NCI-H526 treated with DMSO at 0.1 percent for 48 hours (cell line): Measurements from ENCODE around the gene DAW1.
"Not testable (repeated sequence)": the region's sequence is repeated elsewhere in the genome, so short reads cannot be mapped to it uniquely, and the experiment has no call there.

Experiments used
- DNase-seq: peaks from one replicate; lab custom pipeline; 2025; lab: John Stamatoyannopoulos, UW

The DAW1 gene, protein sequence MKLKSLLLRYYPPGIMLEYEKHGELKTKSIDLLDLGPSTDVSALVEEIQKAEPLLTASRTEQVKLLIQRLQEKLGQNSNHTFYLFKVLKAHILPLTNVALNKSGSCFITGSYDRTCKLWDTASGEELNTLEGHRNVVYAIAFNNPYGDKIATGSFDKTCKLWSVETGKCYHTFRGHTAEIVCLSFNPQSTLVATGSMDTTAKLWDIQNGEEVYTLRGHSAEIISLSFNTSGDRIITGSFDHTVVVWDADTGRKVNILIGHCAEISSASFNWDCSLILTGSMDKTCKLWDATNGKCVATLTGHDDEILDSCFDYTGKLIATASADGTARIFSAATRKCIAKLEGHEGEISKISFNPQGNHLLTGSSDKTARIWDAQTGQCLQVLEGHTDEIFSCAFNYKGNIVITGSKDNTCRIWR

GRCh38 chr2:227871375-227871791, at the start of gene DAW1:
DAW1 (plus strand) TSS chr2:227871631; CDS start chr2:227871690, 59 bp downstream.
- no peak for DNase-seq

DNA sequence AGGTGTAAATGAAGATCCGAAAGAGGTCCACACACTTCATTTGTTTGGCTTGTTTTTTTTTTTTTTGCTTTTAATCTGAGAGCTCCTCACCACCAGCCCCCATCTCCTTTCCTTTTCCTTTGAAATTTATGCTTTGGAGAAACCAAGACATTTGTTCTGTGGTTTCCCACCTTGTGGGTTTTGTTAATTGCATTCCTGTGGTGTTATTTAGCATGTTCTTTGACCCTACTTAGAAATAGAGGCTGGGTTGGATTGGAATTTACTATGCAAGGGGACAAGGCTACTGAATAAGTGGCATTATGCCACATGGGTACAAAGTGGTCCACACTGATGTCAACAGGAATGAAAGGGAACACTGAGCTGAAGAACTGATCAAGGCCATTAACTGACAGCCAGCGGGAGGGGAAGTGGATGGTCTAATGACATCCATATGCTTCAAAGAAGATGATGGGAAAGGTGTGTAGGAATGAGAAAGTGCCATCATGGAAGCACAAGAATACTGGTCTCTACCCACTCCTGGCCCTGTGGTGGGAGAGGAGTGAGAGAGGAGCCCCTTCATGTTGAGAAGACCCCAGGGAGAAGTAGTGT, 48.9 kb upstream of the DAW1 start:
- no peak for DNase-seq

DNA sequence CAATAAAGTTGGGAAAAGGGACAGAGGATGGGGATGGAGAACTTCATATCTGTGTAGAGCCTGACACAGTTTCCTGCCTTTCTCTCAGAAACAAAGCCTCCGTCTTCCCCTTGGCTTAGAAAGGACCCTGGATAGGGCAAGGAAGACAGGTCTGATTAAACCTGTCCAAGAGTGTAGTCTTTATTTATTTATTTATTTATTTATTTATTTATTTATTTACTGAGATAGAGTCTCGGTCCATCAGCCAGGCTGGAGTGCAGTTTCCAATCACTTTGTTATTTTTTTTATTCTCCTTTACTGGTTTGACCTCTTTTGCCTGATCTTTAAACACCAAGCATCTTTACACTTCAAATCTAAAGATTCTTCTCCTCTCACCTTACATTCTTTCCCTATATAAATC, 47.5 kb upstream of the DAW1 start:
- DNase-seq = no peak

- DNase-seq = no peak
Observed at GRCh38 chr2:227824711-227825110, 46.7 kb upstream of the DAW1 start.

DNA sequence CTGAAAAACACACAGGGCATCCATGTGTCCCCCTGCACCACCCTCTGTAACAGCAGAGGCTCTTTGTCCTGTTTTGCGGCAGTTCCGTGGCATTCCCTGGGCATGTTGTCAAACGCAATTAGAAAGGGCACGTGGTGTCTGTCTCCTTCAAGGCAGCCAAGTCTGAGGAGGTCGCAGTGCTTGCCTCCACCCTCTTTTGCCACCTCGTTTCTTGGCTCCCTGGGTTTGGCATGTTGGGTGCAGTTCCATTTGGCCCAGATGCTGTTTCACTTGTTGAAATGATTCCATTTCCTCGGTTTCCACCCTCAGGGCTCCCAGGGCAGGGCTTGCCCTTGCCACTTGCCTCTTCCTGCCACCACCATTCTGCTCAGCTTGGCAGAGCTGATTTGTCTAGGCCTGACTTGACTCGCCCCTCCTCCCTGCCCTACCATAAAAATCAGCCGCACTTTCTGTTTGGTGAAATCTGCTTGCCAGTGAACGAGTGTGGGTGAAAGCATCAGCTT, 45.4 kb upstream of the DAW1 start:
- DNase-seq = no peak

DNA sequence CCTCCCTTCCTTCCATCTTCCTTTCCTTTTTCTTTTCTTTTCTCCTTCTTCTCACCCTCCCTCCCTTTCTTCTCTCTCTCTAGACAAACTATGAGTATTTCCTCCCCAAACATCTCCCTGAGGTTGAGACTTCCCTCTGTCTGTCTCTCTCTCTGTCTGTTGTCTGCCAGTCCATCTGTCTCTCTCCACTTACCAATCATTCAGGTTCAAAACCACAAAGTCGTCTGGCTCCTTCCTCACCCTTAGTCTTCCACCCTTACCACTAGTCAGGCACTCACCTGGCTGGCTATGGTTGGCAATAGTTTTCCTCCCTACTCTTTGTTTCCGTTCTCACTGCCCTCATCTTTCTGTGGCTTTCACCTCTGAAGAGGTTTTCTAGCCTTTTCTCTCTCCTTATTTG, 44.9 kb upstream of the DAW1 start:
- no peak for DNase-seq

DNA sequence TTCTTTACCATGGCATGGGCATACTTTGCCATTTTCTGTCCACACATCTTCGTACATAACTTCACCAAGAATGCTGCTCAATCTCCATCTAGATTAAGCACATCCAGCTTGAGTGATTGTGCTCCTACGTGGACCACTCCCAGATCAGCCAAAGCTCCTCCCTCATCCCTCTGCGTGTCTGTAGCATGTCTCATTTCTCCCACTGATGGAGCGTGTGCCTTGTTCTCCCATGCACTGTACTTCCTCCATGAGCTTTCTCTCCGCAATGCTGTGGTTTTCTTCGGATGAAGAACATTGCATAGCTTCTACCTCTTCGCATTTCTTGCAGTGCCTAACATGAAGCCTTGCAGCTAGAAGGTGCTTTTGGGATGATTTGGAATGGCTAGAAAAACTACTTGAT, 44.3 kb upstream of the DAW1 start:
- no peak for DNase-seq

DNA sequence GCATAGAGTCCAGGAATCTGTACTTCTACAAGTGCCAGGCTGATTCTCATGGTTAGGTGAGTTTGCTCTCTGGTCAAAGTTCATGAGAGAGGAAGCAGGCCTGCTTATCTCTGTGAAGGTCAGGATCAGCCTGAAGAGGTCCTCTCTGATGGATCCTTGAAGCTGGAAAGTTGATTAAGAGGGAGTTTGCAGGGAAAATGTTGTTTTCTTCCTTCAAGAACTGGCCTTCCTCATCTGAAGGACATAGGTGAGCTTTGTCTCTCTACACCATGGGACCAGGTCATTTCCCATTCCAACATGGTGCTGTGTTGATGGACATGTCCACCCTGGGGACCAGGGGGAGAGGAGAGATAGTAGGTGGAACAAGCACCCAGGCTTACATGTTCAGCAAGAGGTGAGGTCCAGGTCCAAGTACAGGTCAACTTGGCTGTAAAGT, 42.9 kb upstream of the DAW1 start:
- no peak for DNase-seq

DNA sequence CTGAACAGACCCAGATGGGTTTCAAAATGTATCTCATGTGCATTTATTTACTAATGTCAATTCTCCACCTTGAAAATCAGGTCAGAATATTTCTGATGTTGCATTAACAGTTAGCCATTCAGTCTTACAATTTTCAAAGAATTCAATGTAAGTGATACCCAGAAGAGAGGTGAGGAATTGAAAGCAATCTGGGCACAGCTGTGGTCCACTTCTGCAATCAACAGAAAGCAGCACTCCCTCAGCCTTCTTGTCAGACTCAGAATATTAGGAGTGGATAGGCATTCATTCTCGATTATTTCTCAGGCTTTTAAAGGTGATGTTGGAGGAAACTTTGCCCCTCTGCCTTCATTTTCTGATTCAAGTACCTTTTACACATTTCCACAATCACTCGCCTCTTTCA, 42.1 kb upstream of the DAW1 start:
- DNase-seq = no peak

GRCh38 chr2:227834423-227834822, 37.0 kb upstream of the DAW1 start:
- DNase-seq = no peak

DNA sequence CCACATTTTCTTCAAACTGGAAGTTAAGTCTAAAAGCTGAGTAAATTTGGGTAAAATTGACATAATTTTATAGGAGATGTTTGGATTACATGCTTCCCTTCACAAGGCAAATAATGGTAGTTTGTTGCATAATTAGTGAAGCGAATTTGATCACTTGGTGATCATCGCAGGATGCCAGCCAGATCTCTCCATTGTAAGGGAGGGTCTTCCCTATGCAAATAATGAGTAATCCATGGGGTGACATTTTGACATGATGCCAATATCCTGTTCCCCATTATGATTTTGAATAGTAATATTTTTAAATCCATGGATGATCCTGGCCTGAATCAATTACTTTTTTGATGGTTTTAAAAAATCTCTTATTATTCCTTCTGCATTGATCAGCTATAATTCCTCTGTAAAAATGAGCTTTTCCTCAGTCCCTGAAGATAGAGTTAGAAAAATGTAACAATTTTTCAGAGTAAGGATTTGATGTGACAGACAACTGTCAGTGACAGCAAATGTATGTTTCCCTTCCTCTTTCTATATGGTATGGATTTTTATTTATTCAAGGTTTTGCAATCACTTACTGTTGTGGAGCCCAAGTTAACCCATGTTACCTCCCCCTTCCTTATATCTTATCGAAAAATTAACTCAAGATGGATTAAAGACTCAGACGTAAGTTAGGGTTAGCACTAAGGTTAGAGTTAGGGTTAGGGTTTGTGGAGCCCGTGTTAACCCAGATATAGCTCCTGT, 36.3 kb upstream of the DAW1 start:
- DNase-seq = no peak

GRCh38 chr2:227839339-227840129, 31.9 kb upstream of the DAW1 start:
- DNase-seq = not testable (repeated sequence)

GRCh38 chr2:227846831-227847230, 24.6 kb upstream of the DAW1 start:
- no peak for DNase-seq

DNA sequence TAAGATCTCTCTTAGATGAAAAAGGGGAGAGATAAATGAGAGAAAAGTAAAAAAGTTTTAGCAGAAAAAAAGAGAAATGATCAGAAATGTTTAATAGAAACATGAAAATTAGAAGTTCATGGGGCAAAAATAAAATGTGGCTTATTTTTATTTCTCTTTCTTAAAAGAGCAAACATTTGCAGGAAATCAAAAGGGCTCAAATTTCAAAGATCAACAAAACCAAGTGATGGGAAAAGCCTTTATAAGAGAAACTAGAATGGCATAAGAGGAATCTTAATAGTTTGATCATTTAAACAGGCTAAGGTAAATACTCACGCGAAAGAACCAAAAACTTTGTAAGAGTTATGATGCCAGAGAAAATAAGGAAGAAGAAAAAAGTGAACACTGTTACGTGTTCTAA, 23.3 kb upstream of the DAW1 start:
- DNase-seq = no peak

GRCh38 chr2:227848586-227848985, 22.8 kb upstream of the DAW1 start:
- no peak for DNase-seq

DNA sequence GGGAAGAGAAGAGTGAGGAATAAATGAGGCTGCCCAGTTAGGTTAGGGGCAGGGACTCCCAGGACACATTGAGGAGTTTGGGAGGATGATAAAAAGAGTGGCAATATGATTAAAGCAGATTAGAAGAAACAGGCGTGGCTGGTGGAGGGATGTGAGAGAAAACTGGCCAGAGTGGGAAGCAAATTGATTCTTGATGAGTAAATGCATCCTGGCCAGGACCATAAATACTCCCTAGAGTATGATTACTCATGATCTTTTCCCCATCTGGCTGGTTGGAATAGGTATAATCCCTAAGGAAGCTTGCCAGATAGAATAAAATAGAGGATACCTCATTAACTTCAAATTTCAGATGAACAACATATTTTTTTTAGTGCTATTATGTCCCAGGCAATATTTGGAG, 21.5 kb upstream of the DAW1 start:
- no peak for DNase-seq

DNA sequence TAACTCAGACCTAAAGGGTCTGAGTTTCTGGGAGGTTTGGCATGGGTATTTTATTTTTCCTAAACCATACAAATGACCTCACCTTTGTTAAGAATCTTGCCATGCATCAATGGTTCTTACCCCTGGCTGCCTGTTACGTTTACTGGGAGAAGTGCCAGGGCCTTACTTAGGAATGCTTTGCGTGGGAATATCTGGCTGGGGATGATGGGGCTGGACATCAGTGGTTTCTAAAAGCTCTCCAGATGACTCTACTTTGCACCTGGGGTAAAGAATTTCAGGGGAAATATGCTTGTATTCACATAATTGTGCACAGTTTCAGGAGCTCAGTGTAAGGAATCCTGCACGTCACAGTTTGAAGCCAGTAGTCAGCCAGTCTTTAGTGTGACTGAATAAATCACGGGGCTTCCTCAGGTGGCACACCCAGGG, 18.2 kb upstream of the DAW1 start:
- no peak for DNase-seq

DNA sequence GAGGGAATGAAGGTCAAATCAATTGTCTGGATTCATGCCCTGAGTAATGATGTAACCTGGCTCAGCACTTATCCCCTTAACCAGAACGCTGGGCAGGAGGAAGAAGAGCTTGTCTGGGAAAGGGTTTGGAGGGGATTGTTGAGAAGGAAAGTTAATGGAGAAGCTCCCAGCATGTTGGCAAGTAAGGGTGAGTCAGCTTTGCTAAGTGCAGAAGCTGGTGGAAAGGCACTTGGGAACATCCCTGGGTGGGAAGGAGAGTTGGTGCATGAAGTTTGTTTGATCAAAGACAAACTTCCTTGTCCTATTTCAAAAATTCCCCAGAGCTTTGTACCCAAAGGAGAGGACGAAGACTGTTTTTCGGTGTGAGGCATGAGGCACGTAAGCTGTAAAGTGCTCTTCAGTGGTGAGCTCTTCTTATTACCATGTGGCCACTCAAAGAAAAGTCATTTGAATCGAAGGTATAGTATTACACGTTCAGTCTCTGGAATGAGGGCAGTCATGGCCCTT, 17.6 kb upstream of the DAW1 start:
- no peak for DNase-seq

DNA sequence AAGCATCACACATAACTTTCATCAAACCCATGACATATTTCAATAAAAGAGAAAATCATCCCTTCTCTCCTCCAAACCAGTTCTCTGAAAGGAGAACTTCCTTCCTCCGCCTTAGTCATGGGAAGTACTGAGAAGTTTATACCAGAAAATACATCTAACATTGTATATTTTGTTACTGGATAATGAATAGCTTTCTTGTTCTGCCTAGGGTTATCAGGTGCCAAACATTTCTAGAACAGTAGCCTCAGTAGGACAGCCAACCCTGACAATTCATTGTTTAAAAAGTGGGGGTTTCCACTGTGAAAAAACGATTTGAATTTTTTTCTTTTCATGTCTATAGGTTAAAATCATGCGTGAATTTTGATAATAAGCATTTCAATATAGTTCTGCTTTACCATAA, 16.0 kb upstream of the DAW1 start:
- DNase-seq = no peak

- no peak for DNase-seq
Observed at GRCh38 chr2:227856697-227857096, 14.7 kb upstream of the DAW1 start.

DNA sequence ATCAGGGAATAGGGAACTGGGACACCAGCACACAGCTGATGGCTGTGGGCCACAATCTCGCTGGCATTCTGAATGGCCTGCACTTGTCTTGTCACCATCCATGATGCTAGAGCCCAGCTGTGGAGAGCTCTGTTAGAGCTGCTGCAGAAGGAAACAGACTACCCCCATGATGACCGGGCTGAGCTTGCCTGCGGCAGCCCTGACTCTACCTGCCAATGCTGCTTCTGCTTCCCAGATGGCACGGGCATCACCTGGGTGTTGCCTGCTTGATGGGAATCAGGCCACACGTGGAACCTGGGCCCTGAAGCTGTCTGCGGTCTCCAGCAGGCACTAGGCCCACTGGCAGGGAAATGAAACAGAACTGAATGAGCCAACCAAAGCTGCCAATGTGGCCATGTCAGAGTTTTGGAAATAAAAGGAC, 11.2 kb upstream of the DAW1 start:
- DNase-seq = no peak

DNA sequence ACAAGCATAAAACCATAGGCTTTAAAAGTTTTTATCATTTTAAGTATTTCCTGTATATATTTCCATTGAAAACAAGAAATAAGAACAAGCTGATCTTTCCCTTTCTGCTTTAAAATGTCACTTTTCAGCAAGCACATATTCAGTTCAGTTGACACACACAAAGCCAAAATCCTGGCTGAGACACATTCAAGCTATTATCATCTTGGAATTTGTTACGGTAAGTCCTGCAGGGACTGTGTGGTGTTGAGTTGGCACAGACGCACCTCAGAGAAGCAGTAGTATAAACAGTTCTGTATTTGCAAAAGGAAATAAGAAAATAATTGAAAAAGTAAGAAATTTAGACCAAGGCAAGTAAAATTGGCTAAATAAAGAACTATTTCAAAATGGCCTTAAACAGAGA, 10.4 kb upstream of the DAW1 start:
- no peak for DNase-seq
